Gastrocnemius medialis (tissue), 4 donors: ENCODE results near the gene DGKG. TPM values are rescaled to one million over a fixed set of nuclear protein-coding genes. Genes with fewer than 3 reads are reported as not detected.
A peak's percentile ranks its signal among the peaks of the same experiment; 100 is the strongest.

ENCODE experiments used
- ATAC-seq, 2 donors: fragments of 150-250 bp; one replicate each; pipeline ENCODE4 v1.9.1; 2016
- DNase-seq, 2 donors: peaks; one replicate each; pipeline ENCODE4 v3.0.0-alpha.2; 2019
- H3K27ac ChIP-seq, 4 donors: fragments of 200-600 bp; sonication (generic); 1 replicate in 1 of 4; 2 replicates in 3 of 4; pipeline ENCODE4 v1.5.1; 2016 to 2018; ENCODE audit warnings: mild to moderate bottlenecking in 2 of 4, moderate library complexity in 1 of 4
- H3K27me3 ChIP-seq, 3 donors: fragments of 200-600 bp; sonication (generic) in 2 of 3; 1 replicate in 1 of 3; 2 replicates in 2 of 3; pipeline versions ENCODE4 v1.5.1 to v1.6.0; 2016 to 2019; ENCODE audit warnings: mild to moderate bottlenecking in 1 of 3, moderate library complexity in 1 of 3
- H3K36me3 ChIP-seq, 2 donors: fragments of 200-600 bp; sonication (generic) in 1 of 2; one replicate each; pipeline ENCODE4 v1.5.1; 2017 to 2018
- H3K4me1 ChIP-seq, 2 donors: fragments of 200-600 bp; sonication (generic) in 1 of 2; one replicate each; pipeline ENCODE4 v1.5.1; 2016 to 2017; ENCODE audit warnings: mild to moderate bottlenecking in 2 of 2
- H3K4me3 ChIP-seq, 4 donors: fragments of 200-600 bp; sonication (generic) in 3 of 4; 1 replicate in 1 of 4; 2 replicates in 3 of 4; pipeline ENCODE4 v1.5.1; 2016 to 2019; ENCODE audit warnings: mild to moderate bottlenecking in 2 of 4
- H3K9me3 ChIP-seq, 3 donors: fragments of 200-600 bp; sonication (generic) in 2 of 3; 1 replicate in 1 of 3; 2 replicates in 2 of 3; pipeline ENCODE4 v1.5.1; 2016 to 2019
- CTCF ChIP-seq, 5 experiments: fragments of 450-650 bp in 3 of 5; fragments of 200-600 bp in 2 of 5; sonication (generic) in 2 of 5; IDR thresholded peaks in 4 of 5; conservative IDR thresholded peaks in 1 of 5; 1 replicate in 4 of 5; 2 replicates in 1 of 5; pipeline ENCODE4 v1.5.1; 2016 to 2019; ENCODE audit warnings: antibody characterized with exemption in 5 of 5, mild to moderate bottlenecking in 3 of 5, moderate library complexity in 3 of 5
- POLR2A ChIP-seq, 2 donors: fragments of 450-650 bp; IDR thresholded peaks; one replicate each; pipeline ENCODE4 v1.6.1; 2017; ENCODE audit warnings: antibody characterized with exemption in 2 of 2, mild to moderate bottlenecking in 2 of 2, moderate library complexity in 2 of 2
- in situ Hi-C, 4 donors: fragments of 200-750 bp; cut with MboI; loops; one replicate each; pipeline versions ENCODE4 v1.15.0 to v1.8.0; 2017; ENCODE audit warnings: low sequenced_read_pairs in 4 of 4
- intact Hi-C: fragments of 100-400 bp; cut with DNase I; formaldehyde crosslinking; loops from one replicate; pipeline ENCODE4 v1.15.1; 2023; ENCODE audit warnings: low total_unique reads
- total RNA-seq, 4 donors: library from RNA; depleted of rRNA; stranded (reverse); fragments of >200 nt; gene quantifications; one replicate each; pipeline versions ENCODE4 v1.1.0 to v1.2.3, GENCODE V29; 2016

DGKG gene
- total RNA-seq, 4 donors from 2014 or later = 5.0 to 11.2 (median 7.7) TPM

- in situ Hi-C loops = loop anchor here in 2 of 4 donors (10.0 to 25.0 kb wide), 2 partner anchors 447 to 449 kb away; partner anchors contain the start of genes TBCCD1 (in 2 of the 2) and DNAJB11 (in 1 of the 2)
- no peaks in the 10 kb centered on the region for H3K9me3 ChIP-seq
- peaks cover 0 to 8% (median 6%) of the 10 kb centered on the region in 3 donors for H3K27me3 ChIP-seq
- peaks cover 3% of the 10 kb centered on the region in 2 donors for H3K4me1 ChIP-seq
- ATAC-seq (no peak), DNase-seq (no peak)
- no peak overlapping the region for H3K27ac ChIP-seq
- TF ChIP-seq POLR2A (IDR thresholded peaks at IDR 0.05) (no peak), CTCF (IDR thresholded peaks at IDR 0.05 in 4 of 5, conservative IDR thresholded peaks at IDR 0.05 in 1 of 5) (no peak)
- no peak overlapping the region for H3K4me3 ChIP-seq
- H3K36me3 ChIP-seq = no peaks in the 10 kb centered on the region
- intact Hi-C loops = no loop called here
Observed at GRCh38 chr3:186115239-186115996, 246.6 kb downstream of the DGKG start.

- no peak overlapping the region for H3K4me3 ChIP-seq
- H3K36me3 ChIP-seq = no peaks in the 10 kb centered on the region
- peaks cover 15 to 21% of the 10 kb centered on the region in 2 donors for H3K4me1 ChIP-seq
- intact Hi-C loops = no loop called here
- DNase-seq = no peak
- no peak for ATAC-seq
- H3K9me3 ChIP-seq = no peaks in the 10 kb centered on the region
- H3K27ac ChIP-seq = no peak overlapping the region
- H3K27me3 ChIP-seq = peaks cover 0 to 6% (median 3%) of the 10 kb centered on the region in 3 donors
- in situ Hi-C loops = loop anchor here in 2 of 4 donors (10.0 to 25.0 kb wide), 2 partner anchors 451 to 454 kb away; partner anchors contain the start of genes TBCCD1 (in 2 of the 2) and DNAJB11 (in 1 of the 2)
- no peak for TF ChIP-seq CTCF (IDR thresholded peaks at IDR 0.05 in 4 of 5, conservative IDR thresholded peaks at IDR 0.05 in 1 of 5)
- TF ChIP-seq POLR2A (IDR thresholded peaks at IDR 0.05) = no peak
Observed at GRCh38 chr3:186110975-186111974, 250.8 kb downstream of the DGKG start.

- H3K9me3 ChIP-seq = no peaks in the 10 kb centered on the region
- peak; percentile 1 to 20 for ATAC-seq
- peak overlapping the region; percentile 57 to 87 (median 70) for H3K4me3 ChIP-seq
- H3K4me1 ChIP-seq = peaks cover 15 to 21% of the 10 kb centered on the region in 2 donors
- TF ChIP-seq CTCF (IDR thresholded peaks at IDR 0.05 in 4 of 5, conservative IDR thresholded peaks at IDR 0.05 in 1 of 5) = no peak
- no peak for TF ChIP-seq POLR2A (IDR thresholded peaks at IDR 0.05)
- peak in 1 of 2 donors; percentile 43 for DNase-seq
- peak overlapping the region; percentile 79 to 89 (median 82) for H3K27ac ChIP-seq
- H3K36me3 ChIP-seq = no peaks in the 10 kb centered on the region
- intact Hi-C loops (loop anchor here (2.0 to 10.0 kb wide), 5 partner anchors 111 to 675 kb away; partner anchors contain the start of genes DNAJB11, EIF4A2 and TRA2B), in situ Hi-C loops (loop anchor here in 2 of 4 donors (10.0 to 25.0 kb wide), 3 partner anchors 115 to 455 kb away; partner anchors contain the start of genes TBCCD1 (in 2 of the 2) and DNAJB11 (in 1 of the 2))
- H3K27me3 ChIP-seq = peaks cover 0 to 6% (median 3%) of the 10 kb centered on the region in 3 donors
Observed at GRCh38 chr3:186109897-186110803, 251.9 kb downstream of the DGKG start.
